HEK293 (cell line): ENCODE data around the gene MPHOSPH6.

ENCODE experiments used
- SETDB1 ChIP-seq: IDR thresholded peaks from one replicate; pipeline ENCODE4 v1.6.1; 2017; ENCODE audit warnings: mild to moderate bottlenecking, low read length, moderate library complexity, mixed read lengths; ENCODE audit not compliant: insufficient read length
- ZNF157 ChIP-seq: fragments of 450-650 bp; formaldehyde crosslinking; IDR thresholded peaks from 2 replicates; pipeline ENCODE4 v1.5.1; 2016; ENCODE audit warnings: missing biosample characterization, missing genetic modification characterization
- ZNF324 ChIP-seq: fragments of 450-650 bp; formaldehyde crosslinking; IDR thresholded peaks from 2 replicates; pipeline ENCODE4 v1.5.1; 2016; ENCODE audit warnings: missing biosample characterization, missing genetic modification characterization
- ZNF600 ChIP-seq: fragments of 450-650 bp; formaldehyde crosslinking; IDR thresholded peaks from 2 replicates; pipeline ENCODE4 v1.5.1; 2016; ENCODE audit warnings: missing biosample characterization, missing genetic modification characterization
- TF ChIP-seq, protein P1 (sequence below): fragments of 450-650 bp; formaldehyde crosslinking; IDR thresholded peaks from 2 replicates; pipeline ENCODE4 v1.5.1; 2016; ENCODE audit warnings: missing biosample characterization, missing genetic modification characterization
- TF ChIP-seq, protein P2 (sequence below): fragments of 450-650 bp; formaldehyde crosslinking; IDR thresholded peaks from 2 replicates; pipeline ENCODE4 v1.5.1; 2016; ENCODE audit warnings: missing biosample characterization, missing genetic modification characterization

DNA sequence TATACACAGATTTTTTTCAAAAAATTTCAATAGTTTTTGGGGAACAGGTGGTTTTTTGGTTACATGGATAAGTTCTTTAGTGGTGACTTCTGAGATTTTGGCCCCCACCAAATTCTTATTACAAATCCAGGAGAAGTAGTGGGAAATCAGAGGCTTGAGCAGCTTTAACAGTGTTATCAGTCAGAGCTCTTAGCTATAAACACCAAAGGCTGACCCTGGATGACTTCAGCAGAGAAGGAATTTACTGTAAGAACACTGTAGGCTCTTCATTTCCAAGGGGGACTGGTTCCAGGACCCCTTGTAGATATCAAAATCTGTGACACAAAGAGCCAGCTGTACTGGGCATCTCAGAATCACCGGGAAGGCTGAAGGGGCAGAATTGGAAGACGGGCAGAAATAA is 17.8 kb downstream of the MPHOSPH6 start:
- TF ChIP-seq, protein P1, sequence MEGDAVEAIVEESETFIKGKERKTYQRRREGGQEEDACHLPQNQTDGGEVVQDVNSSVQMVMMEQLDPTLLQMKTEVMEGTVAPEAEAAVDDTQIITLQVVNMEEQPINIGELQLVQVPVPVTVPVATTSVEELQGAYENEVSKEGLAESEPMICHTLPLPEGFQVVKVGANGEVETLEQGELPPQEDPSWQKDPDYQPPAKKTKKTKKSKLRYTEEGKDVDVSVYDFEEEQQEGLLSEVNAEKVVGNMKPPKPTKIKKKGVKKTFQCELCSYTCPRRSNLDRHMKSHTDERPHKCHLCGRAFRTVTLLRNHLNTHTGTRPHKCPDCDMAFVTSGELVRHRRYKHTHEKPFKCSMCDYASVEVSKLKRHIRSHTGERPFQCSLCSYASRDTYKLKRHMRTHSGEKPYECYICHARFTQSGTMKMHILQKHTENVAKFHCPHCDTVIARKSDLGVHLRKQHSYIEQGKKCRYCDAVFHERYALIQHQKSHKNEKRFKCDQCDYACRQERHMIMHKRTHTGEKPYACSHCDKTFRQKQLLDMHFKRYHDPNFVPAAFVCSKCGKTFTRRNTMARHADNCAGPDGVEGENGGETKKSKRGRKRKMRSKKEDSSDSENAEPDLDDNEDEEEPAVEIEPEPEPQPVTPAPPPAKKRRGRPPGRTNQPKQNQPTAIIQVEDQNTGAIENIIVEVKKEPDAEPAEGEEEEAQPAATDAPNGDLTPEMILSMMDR = no peak
- no peak for TF ChIP-seq SETDB1
- TF ChIP-seq ZNF157 (tag by site-specific recombination) = no peak
- no peak for TF ChIP-seq ZNF600
- TF ChIP-seq, protein P2, sequence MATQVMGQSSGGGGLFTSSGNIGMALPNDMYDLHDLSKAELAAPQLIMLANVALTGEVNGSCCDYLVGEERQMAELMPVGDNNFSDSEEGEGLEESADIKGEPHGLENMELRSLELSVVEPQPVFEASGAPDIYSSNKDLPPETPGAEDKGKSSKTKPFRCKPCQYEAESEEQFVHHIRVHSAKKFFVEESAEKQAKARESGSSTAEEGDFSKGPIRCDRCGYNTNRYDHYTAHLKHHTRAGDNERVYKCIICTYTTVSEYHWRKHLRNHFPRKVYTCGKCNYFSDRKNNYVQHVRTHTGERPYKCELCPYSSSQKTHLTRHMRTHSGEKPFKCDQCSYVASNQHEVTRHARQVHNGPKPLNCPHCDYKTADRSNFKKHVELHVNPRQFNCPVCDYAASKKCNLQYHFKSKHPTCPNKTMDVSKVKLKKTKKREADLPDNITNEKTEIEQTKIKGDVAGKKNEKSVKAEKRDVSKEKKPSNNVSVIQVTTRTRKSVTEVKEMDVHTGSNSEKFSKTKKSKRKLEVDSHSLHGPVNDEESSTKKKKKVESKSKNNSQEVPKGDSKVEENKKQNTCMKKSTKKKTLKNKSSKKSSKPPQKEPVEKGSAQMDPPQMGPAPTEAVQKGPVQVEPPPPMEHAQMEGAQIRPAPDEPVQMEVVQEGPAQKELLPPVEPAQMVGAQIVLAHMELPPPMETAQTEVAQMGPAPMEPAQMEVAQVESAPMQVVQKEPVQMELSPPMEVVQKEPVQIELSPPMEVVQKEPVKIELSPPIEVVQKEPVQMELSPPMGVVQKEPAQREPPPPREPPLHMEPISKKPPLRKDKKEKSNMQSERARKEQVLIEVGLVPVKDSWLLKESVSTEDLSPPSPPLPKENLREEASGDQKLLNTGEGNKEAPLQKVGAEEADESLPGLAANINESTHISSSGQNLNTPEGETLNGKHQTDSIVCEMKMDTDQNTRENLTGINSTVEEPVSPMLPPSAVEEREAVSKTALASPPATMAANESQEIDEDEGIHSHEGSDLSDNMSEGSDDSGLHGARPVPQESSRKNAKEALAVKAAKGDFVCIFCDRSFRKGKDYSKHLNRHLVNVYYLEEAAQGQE = no peak
- no peak for TF ChIP-seq ZNF324 (tag by site-specific recombination)
